Fibroblast of lung (primary cell): ENCODE results near the gene LDHD. TPM values are rescaled to one million over a fixed set of nuclear protein-coding genes. Genes with fewer than 3 reads are reported as not detected.

Experiments
- DNase-seq, 2 donors: peaks; one replicate each; pipeline versions ENCODE4 v3.0.0 to v3.0.0-alpha.2; 2010; ENCODE audit warnings: low read depth in 2 of 2
- H2AFZ ChIP-seq: 2 replicates; pipeline ENCODE4 v1.5.1; 2012; ENCODE audit warnings: low read length, control low read depth, inconsistent platforms
- H3K27ac ChIP-seq: 2 replicates; pipeline ENCODE4 v1.5.1; 2011; ENCODE audit warnings: low read length, control low read depth; ENCODE audit not compliant: insufficient read depth
- H3K27me3 ChIP-seq: 2 replicates; pipeline ENCODE4 v1.5.1; 2011; ENCODE audit warnings: mild to moderate bottlenecking, low read length; ENCODE audit not compliant: control insufficient read depth, insufficient read depth
- H3K36me3 ChIP-seq: 2 replicates; pipeline ENCODE4 v1.5.1; 2011; ENCODE audit warnings: low read length; ENCODE audit not compliant: control insufficient read depth, insufficient read depth
- H3K4me1 ChIP-seq: 2 replicates; pipeline ENCODE4 v1.5.1; 2011; ENCODE audit warnings: low read length; ENCODE audit not compliant: control insufficient read depth, insufficient read depth; ENCODE audit errors: extremely low read depth
- H3K4me2 ChIP-seq: 2 replicates; pipeline ENCODE4 v1.5.1; 2011; ENCODE audit warnings: low read length, control low read depth; ENCODE audit not compliant: insufficient read depth; ENCODE audit errors: extremely low read depth
- H3K4me3 ChIP-seq, 4 experiments: fragments of 200-600 bp in 1 of 4; sonication (generic) in 1 of 4; replicated peaks in 1 of 4; 2 replicates each; pipeline ENCODE4 v1.5.1; 2011 to 2016; ENCODE audit warnings: low read length in 4 of 4, low read depth in 3 of 4, mild to moderate bottlenecking in 3 of 4, control low read depth in 2 of 4, inconsistent platforms in 1 of 4, mixed read lengths in 1 of 4; ENCODE audit not compliant: insufficient read depth in 1 of 4; ENCODE audit errors: control extremely low read depth in 1 of 4
- H3K79me2 ChIP-seq: 2 replicates; pipeline ENCODE4 v1.5.1; 2012; ENCODE audit warnings: mild to moderate bottlenecking, low read length, inconsistent platforms; ENCODE audit not compliant: control insufficient read depth, insufficient read depth
- H3K9ac ChIP-seq: 2 replicates; pipeline ENCODE4 v1.5.1; 2011; ENCODE audit warnings: mild to moderate bottlenecking, low read length, control low read depth; ENCODE audit not compliant: insufficient read depth
- H3K9me3 ChIP-seq: 2 replicates; pipeline ENCODE4 v1.5.1; 2012; ENCODE audit warnings: low read depth, low read length; ENCODE audit not compliant: control insufficient read depth, insufficient read depth
- H4K20me1 ChIP-seq: 2 replicates; pipeline ENCODE4 v1.5.1; 2011; ENCODE audit warnings: low read length; ENCODE audit not compliant: control insufficient read depth, insufficient read depth; ENCODE audit errors: extremely low read depth
- CTCF ChIP-seq, 2 donors: IDR thresholded peaks in 1 of 2; conservative IDR thresholded peaks in 1 of 2; 1 replicate in 1 of 2; 2 replicates in 1 of 2; pipeline ENCODE4 v1.5.1; 2011 to 2012; ENCODE audit warnings: low read length in 2 of 2, control low read depth in 1 of 2, inconsistent platforms in 1 of 2, low read depth in 1 of 2, mild to moderate bottlenecking in 1 of 2
- EZH2 ChIP-seq: IDR thresholded peaks from 2 replicates; pipeline ENCODE4 v1.5.1; 2012; ENCODE audit warnings: low read length, control low read depth, mild to moderate bottlenecking; ENCODE audit errors: missing control alignments
- polyA plus RNA-seq, 2 donors: library from polyadenylated mRNA; depleted of rRNA in 1 of 2; stranded (reverse) in 1 of 2; unstranded in 1 of 2; fragments of >200 nt; gene quantifications; 2 replicates each; pipeline ENCODE4 v1.2.1, GENCODE V29; 2011 to 2012; ENCODE audit warnings: missing spikeins in 1 of 2
- total RNA-seq: library from RNA; depleted of rRNA; stranded (reverse); fragments of >200 nt; gene quantifications from 2 replicates; pipeline ENCODE4 v1.2.1, GENCODE V29; 2014

LDHD gene
- total and polyA plus RNA-seq, 2 donors (not counting 1 experiment from before 2014, with no cell fraction given): 0.52 to 4.5 TPM

- TF ChIP-seq CTCF (conservative IDR thresholded peaks at IDR 0.05 in 1 of 2, IDR thresholded peaks at IDR 0.05 in 1 of 2; ENCODE audit: low read depth in 1 of 2, low read length in 2 of 2) (no peak), EZH2 (no peak)
- Histone ChIP-seq H3K79me2 (peaks cover 17% of the 10 kb centered on the region), H3K4me1 (peaks cover 4% of the 10 kb centered on the region), H3K27ac (no peak overlapping the region), H3K4me3 (no peak overlapping the region), H3K27me3 (no peaks in the 10 kb centered on the region), H3K36me3 (no peaks in the 10 kb centered on the region), H4K20me1 (no peaks in the 10 kb centered on the region), H3K9ac (no peak overlapping the region), H3K9me3 (no peaks in the 10 kb centered on the region), H2AFZ (no peak overlapping the region), H3K4me2 (no peak overlapping the region)
- peak in 1 of 2 donors; percentile 65 for DNase-seq
Measured at GRCh38 chr16:75064403-75065148, 52.0 kb downstream of the LDHD start.

- no peak for DNase-seq
- Histone ChIP-seq H3K79me2 (peaks cover 17% of the 10 kb centered on the region), H3K9ac (no peak overlapping the region), H3K27me3 (no peaks in the 10 kb centered on the region), H3K4me2 (no peak overlapping the region), H4K20me1 (no peaks in the 10 kb centered on the region), H2AFZ (no peak overlapping the region), H3K36me3 (no peaks in the 10 kb centered on the region), H3K27ac (no peak overlapping the region), H3K4me3 (no peak overlapping the region), H3K4me1 (peaks cover 4% of the 10 kb centered on the region), H3K9me3 (no peaks in the 10 kb centered on the region)
- TF ChIP-seq CTCF (conservative IDR thresholded peaks at IDR 0.05 in 1 of 2, IDR thresholded peaks at IDR 0.05 in 1 of 2; ENCODE audit: low read depth in 1 of 2, low read length in 2 of 2): no peak
Measured at GRCh38 chr16:75063549-75064088, 53.0 kb downstream of the LDHD start.

GRCh38 chr16:75062976-75063346, 53.6 kb downstream of the LDHD start:
- no peak overlapping the region for H3K4me2 ChIP-seq
- H3K36me3 ChIP-seq: no peaks in the 10 kb centered on the region
- no peak overlapping the region for H2AFZ ChIP-seq
- TF ChIP-seq CTCF (conservative IDR thresholded peaks at IDR 0.05 in 1 of 2, IDR thresholded peaks at IDR 0.05 in 1 of 2; ENCODE audit: low read depth in 1 of 2, low read length in 2 of 2) (no peak), EZH2 (no peak)
- H4K20me1 ChIP-seq: no peaks in the 10 kb centered on the region
- H3K79me2 ChIP-seq: peaks cover 15% of the 10 kb centered on the region
- no peaks in the 10 kb centered on the region for H3K9me3 ChIP-seq
- peak overlapping the region; percentile 30 for H3K27ac ChIP-seq
- DNase-seq: no peak
- no peaks in the 10 kb centered on the region for H3K27me3 ChIP-seq
- no peak overlapping the region for H3K9ac ChIP-seq
- no peak overlapping the region for H3K4me3 ChIP-seq
- peaks cover 4% of the 10 kb centered on the region for H3K4me1 ChIP-seq
